Stimulated activated CD8-positive, alpha-beta memory T cell treated with anti-CD3 and anti-CD28 coated beads, Interleukin-7, amount 100 ng/mL, for 24 hours (primary cell): ENCODE results near the gene TLDC2.

Source experiments
- DNase-seq: peaks from one replicate; pipeline ENCODE4 v3.0.0-alpha.2; 2020; ENCODE audit warnings: low read depth

The TLDC2 gene

GRCh38 chr20:36849333-36850065 is 26.4 kb upstream of the TLDC2 start:
- no peak for DNase-seq

- no peak for DNase-seq
Observed at GRCh38 chr20:36850759-36851158, 25.2 kb upstream of the TLDC2 start.

- no peak for DNase-seq
Observed at GRCh38 chr20:36851490-36851889, 24.4 kb upstream of the TLDC2 start.

GRCh38 chr20:36852187-36852586 is 23.8 kb upstream of the TLDC2 start:
- no peak for DNase-seq

GRCh38 chr20:36854348-36855240 is 21.3 kb upstream of the TLDC2 start:
- DNase-seq: no peak

GRCh38 chr20:36855241-36855657 is 20.7 kb upstream of the TLDC2 start:
- DNase-seq: no peak

- no peak for DNase-seq
Observed at GRCh38 chr20:36856195-36856594, 19.7 kb upstream of the TLDC2 start.

GRCh38 chr20:36856691-36857635 is 19.0 kb upstream of the TLDC2 start:
- no peak for DNase-seq

- no peak for DNase-seq
Observed at GRCh38 chr20:36859282-36859555, 16.7 kb upstream of the TLDC2 start.

- DNase-seq: no peak
Observed at GRCh38 chr20:36859700-36860330, 16.1 kb upstream of the TLDC2 start.

- DNase-seq: no peak
Observed at GRCh38 chr20:36860339-36860738, 15.6 kb upstream of the TLDC2 start.

- no peak for DNase-seq
Observed at GRCh38 chr20:36860811-36861624, 14.9 kb upstream of the TLDC2 start.

- no peak for DNase-seq
Observed at GRCh38 chr20:36861625-36861874, 14.4 kb upstream of the TLDC2 start.

- DNase-seq: no peak
Observed at GRCh38 chr20:36861875-36862801, 13.8 kb upstream of the TLDC2 start.

GRCh38 chr20:36862857-36863668 is 12.9 kb upstream of the TLDC2 start:
- DNase-seq: no peak

GRCh38 chr20:36865076-36865860 is 10.7 kb upstream of the TLDC2 start:
- DNase-seq: no peak

- DNase-seq: no peak
Observed at GRCh38 chr20:36865861-36866149, 10.1 kb upstream of the TLDC2 start.

- no peak for DNase-seq
Observed at GRCh38 chr20:36866164-36866563, 9.8 kb upstream of the TLDC2 start.
